Hepatocyte (in vitro differentiated cells): ENCODE measurements around the gene AURKAIP1.

Experiments used
- EZH2 ChIP-seq: fragments of 200-600 bp; sonication (generic); IDR thresholded peaks from 2 replicates; pipeline ENCODE4 v1.6.1; 2016; ENCODE audit warnings: antibody characterized with exemption, mild to moderate bottlenecking, borderline replicate concordance
- TF ChIP-seq, protein P1 (sequence below): fragments of 200-600 bp; sonication (generic); IDR thresholded peaks from 2 replicates; pipeline ENCODE4 v1.5.1; 2016; ENCODE audit warnings: antibody characterized with exemption, mild to moderate bottlenecking; ENCODE audit not compliant: poor library complexity

DNA sequence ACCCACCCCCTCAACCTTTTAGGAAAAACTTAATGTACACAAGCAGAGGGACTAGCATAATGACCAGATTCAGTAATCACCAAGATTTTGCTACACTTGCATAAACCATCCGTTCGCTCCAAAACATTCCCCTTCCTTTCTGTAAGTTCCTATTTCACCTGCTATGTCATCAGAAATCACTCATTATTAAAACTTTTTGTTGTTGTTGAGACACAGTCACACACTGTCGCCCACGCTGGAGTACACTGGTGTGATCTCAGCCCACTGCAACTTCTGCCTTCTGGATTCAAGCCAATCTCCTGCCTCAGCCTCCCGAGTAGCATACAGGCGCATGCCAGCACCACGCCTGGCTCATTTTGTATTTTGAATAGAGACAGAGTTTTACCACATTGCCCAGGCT lies 28.6 kb upstream of the AURKAIP1 start:
- TF ChIP-seq EZH2 = no peak
- TF ChIP-seq, protein P1, sequence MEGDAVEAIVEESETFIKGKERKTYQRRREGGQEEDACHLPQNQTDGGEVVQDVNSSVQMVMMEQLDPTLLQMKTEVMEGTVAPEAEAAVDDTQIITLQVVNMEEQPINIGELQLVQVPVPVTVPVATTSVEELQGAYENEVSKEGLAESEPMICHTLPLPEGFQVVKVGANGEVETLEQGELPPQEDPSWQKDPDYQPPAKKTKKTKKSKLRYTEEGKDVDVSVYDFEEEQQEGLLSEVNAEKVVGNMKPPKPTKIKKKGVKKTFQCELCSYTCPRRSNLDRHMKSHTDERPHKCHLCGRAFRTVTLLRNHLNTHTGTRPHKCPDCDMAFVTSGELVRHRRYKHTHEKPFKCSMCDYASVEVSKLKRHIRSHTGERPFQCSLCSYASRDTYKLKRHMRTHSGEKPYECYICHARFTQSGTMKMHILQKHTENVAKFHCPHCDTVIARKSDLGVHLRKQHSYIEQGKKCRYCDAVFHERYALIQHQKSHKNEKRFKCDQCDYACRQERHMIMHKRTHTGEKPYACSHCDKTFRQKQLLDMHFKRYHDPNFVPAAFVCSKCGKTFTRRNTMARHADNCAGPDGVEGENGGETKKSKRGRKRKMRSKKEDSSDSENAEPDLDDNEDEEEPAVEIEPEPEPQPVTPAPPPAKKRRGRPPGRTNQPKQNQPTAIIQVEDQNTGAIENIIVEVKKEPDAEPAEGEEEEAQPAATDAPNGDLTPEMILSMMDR = no peak
